Measurements from ENCODE around the gene SLC25A41.
A peak's percentile ranks its signal among the peaks of the same experiment; 100 is the strongest.

SLC25A41 gene

DNA sequence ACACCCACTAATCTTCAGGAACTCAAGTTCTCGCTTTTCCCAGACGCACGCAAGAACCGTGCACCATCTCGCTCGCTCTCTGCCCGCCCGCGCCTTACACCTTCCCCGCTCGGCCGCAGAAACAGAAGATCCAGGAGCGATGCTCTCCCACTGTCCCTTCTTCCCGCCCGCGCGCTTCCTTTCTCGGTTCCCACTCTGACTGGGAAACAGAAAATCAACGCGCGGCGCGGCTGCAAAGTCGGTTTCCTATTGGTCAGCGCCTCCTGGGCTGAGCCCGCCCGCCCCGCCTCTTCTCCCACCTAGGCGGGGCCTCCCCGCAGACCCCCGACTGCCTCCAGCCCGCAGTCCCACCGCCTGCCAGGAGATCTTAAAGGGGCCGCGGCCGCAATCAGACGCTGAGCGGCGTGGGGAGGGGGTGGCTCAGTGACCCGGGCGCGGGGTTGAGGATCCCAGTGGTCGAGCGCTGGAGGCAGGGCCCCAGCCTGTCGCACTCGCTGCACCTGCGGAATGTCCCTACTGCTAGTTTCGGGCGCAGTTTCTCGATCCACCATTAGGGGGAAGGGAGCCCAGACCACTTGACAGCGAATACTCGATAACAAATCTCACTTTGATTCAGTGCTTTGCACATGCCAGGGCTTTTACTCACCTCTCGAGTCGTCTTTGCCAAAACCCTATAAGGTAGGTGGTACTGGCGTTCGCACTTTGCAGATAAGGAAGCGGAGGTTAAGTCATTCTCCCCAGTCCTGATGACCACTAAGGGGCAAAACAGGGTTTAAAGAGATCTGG is 26.7 kb upstream of the SLC25A41 start:
- DNase-seq (ENCODE audit: low read depth), result peak; percentile 93

DNA sequence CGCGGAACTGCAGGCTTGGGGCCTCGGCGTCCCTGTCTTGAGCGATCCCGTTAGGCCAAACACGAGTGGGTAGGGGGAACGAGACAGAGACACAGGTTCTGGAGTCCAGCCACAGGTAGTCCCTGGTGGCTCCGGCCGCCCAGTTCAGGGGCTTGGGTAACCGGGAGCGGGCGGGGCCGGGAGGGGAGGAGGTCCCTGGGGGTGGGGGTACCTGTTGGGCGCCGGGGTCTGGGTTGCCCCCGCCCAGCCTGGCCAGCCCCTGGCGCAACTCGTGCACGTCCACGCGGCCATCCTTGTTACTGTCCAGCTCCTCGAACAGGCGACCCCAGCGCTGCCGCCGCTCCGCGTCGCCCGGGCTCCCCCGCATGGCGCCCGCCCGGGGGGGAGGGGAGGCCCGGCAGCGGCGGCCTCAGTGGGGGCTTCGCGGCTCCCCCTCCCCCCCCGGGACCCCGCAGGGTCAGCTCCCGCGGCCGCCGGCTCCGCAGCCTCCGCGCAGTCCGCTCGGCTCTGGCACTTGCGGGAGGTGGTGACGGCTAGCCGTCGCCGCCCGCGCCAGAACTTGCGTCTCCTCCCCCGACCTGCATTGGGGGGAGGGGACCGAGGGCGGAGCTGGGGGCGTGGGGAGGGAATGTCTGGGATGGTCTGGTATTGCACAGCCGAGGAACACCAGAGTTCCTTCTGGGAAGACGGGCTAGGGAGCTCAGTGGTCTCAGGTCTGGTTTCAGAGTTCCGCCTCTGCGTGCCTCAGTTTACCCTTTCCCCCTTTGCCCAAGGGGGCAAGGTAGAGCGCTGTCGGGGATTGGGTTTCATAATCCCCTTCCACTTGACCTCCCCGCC is 25.9 kb upstream of the SLC25A41 start, which contains the start of gene SLC25A23:
Gene SLC25A23 (minus strand): TSS at position 531 of the 837 bp plus-strand sequence. CDS start 164 bp downstream, at position 367.
- peak; percentile 10 for DNase-seq (ENCODE audit: low read depth)

DNA sequence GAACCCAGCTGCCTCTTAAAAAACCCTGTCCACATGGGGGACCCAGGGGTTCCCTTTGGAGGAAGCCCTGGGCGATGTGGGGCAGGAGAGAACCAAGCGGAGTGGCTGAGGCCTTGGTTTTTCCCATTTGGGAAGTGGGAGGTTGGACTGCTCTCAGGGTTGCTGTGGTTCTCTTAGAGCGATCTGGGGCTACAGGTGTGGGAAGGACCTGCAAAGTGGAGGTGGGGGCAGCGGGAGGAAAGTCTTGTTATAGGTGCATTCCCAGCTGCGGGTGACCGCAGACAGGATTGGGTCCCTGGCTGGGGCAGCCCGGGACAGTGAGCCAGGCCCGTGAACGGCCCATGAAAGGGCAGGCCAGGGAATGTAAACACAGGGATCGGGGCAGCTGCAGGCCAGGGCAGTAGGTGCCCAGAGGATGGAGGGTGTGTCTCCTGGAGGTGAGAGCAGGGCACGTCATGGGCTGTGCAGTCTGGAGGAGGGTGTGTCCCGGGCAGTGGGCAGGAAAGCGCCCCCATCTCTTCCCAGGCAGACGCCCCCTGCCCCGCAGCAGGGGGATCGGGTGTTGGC is 25.2 kb upstream of the SLC25A41 start:
- DNase-seq (ENCODE audit: low read depth), result no peak

DNA sequence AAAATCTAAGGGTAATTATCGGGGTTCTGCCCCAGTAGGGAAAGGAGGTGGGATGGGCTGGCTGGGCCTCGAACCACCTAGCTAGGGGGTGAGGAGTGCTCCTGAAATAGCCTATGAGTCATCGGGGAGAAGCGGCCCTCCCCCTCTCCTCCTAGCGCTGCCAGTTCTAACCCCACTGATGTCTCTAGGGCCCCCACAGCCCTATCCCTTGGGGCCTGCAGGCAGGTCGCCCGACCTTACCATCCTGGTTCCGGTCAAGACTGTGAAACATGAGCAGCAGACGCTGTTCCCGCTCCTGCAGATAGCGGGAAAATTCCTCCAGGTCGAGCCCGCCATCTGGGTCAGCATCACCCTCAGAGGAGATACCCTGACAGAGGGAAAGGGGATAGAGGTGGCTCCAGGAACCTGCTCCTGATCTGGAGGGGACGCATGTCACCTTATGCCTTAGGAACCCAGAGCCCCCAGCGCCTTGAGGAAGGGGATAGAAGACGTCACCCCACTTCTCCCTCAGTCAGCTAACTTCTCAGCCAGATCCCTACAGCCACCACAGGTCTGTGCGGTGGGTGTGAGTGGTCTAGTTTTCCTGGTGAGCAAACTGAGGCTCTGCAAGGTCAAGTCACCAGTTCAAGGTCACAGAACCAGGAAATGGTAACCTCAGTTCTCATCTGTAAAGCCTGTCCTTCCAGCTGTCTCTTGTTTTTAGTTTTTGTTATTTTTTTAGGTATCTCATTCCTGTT is 24.6 kb upstream of the SLC25A41 start:
- DNase-seq (ENCODE audit: low read depth), result no peak

DNA sequence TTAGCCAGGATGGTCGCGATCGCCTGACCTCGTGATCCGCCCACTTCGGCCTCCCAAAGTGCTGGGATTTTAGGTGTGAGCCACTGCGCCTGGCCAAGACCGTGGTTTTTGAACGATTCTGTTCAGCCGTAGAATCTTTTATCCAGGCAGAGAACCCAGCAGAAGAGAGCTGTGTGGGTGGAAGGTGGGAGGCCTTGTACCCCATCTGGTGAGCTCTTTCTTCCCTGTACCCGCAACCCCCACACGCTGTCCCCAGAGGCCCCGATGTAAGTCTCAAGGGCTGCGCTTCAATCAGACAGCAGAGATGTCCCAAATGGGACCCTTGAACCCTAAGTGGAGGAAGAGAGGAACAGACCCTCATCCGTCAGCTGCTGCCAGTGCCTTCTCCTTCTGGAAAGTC is 22.4 kb upstream of the SLC25A41 start:
- DNase-seq (ENCODE audit: low read depth), result no peak

DNA sequence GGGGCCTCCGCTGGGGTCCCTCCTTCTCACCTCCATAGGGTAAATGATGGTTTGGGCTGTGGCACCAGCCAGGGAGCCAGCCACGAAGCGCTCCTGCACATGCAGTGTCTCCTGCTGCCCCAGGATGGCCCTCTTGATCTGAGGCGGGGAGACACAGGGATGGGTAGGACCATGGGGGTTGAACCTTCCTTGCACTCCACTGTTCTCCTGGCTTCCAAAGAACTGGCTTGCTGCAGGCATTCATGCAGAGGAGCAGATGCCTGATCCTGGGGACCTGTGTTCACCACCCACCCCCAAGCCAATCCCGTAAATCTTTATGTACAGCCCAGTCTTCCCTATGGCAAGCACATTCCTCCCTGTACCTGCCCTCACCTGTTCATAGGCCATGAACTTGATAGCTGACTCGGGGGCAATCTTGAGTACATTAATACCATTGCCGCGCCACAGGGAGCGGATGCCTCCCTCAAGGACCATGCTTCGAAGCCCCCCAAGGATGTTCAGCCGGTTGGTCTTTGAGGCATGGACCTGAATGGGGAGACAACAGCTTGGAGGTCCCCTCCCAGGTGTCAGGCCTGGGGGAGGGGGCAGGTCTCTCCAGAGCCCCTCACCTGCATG is 20.5 kb upstream of the SLC25A41 start:
- no peak for DNase-seq (ENCODE audit: low read depth)

DNA sequence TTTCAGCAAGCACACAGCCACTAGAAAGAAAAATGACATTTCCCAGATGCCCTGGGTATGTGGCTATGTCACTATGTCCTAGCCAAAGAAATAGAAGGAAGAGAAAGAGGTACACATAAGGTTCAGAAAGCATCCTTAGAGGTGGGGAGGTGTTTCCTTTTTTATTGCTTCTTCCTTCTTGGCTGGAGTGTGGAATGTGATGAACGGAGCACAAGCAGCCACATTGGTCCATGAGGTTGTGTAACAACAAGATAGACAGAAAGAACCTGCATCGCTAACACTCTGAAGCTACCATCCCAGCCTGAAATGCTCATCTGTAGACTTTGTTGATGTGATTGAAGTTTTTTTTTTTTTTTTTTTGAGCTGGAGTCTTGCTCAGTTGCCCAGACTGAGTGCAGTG is 19.3 kb upstream of the SLC25A41 start:
- DNase-seq (ENCODE audit: low read depth), result no peak

DNA sequence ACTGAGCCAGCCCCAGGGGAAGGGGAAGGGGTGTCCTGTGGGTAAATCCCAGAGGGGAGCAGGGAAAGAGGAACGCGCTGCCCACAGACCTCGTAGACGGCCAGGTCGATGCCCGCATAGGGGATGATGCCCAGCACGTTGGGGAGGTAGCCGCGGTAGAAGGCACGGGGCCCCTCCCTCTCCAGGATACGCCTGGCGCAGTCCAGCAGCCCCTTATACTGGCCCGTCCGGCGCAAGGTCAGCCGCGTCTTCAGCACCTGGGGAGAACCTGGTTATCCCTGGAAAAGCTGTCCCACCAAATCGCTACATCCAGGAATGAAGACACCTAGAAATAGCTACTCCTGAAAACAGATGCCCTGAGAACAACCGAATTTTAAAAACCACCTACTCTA is 18.7 kb upstream of the SLC25A41 start:
- no peak for DNase-seq (ENCODE audit: low read depth)

DNA sequence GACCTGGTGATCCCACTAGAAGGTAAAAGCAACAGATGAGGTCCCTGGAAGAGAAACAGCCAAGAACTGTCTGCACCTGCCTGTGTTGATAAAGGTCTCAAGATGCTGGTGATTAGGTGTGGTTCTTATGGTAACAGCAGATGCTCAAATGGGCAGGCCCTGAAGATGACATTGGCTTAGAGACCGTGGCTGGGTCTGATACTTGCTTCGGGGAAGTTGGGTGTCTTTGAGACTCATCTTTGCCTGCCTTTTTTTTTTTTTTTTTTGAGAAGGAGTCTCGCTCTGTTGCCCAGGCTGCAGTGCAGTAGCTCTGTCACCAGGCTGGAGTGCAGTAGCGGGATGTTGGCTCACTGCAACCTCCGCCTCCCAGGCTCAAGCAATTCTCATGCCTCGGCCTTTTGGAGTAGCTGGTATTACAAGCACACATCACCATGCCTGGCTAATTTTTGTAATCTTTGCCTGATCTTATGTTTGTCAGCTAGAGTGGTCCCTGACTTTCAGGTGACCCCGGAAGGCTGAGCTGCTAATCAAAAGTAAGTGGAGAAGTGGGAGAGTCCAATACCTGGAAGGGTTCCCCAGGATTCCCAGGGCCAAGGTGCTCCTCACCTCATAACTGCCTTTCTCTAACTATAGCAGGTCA is 18.1 kb upstream of the SLC25A41 start:
- no peak for DNase-seq (ENCODE audit: low read depth)

DNA sequence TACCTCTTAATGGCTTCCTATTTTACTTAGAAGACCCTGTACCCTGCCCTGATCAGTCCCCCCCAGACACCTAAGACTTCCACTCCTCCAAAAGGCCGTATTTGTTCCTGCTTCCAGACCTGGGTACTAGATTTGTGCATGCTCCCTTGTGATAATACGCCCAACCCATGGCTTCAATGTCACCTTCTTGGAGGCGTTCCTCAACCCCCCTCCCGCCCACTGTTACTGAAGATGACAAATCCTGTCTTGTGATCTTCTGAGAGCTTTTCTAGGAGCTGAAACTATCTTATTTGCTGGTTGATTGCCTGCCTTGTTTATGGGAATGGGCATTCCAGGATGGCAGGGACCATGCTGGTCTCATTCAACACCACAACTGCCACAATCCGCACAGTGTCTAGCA is 16.6 kb upstream of the SLC25A41 start:
- DNase-seq (ENCODE audit: low read depth), result no peak

DNA sequence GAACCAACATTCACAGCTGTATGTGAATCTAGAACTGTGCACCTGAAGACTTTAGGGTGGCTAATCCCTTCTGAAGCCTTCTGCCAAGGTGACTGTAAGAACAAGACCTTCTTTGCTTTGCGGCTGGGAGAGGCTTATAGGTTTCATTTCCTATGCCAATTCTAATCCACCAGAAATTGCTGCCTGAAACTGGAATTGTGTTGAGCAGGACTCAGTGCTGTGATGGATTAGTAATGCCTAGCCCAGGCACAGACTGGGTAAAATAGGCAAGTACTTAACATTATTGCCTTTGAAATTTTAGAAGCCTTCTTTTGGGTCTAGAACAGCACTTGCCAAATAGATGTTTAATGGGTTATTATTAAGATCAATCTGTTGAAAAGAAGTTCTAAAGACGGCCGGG is 14.5 kb upstream of the SLC25A41 start:
- no peak for DNase-seq (ENCODE audit: low read depth)

DNA sequence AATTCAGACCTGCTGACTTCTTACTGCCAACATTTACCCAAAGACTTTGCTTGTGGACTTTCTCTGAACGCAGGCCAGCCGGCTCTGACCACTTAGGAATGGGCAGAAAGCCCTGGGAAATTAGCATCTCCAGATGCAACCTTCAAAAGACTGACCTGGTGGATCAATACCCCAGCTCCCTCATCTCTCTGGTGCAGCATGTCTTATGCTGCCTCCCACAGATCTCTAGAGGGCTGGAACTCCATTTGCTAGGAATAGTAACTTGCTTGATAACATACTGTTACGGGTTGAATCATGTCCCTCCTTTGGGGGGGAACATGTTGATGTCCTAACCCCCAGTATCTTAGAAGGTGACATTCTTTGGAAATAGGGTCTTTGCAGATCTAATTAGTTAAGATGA is 12.9 kb upstream of the SLC25A41 start:
- DNase-seq (ENCODE audit: low read depth), result no peak

DNA sequence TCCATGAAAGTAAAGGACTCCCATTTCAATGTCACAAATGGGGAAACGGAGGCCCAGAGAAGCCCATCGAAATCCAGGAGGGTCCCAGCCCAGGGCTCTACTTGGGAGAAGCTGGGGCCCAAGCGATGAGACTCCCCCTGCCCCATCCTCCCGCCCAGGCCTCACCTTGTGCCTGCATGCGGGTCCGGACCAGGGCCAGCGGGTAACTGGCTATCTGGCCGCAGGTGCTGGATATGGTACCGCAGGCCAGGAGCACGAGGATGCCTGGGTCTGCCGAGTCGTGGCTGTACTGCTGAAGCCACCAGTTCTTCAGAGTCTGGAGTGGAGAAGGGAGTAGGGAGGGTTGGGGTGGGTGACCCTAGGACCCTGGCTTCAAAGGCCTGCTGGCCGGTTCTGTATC is 10.4 kb upstream of the SLC25A41 start:
- DNase-seq (ENCODE audit: low read depth), result no peak

DNA sequence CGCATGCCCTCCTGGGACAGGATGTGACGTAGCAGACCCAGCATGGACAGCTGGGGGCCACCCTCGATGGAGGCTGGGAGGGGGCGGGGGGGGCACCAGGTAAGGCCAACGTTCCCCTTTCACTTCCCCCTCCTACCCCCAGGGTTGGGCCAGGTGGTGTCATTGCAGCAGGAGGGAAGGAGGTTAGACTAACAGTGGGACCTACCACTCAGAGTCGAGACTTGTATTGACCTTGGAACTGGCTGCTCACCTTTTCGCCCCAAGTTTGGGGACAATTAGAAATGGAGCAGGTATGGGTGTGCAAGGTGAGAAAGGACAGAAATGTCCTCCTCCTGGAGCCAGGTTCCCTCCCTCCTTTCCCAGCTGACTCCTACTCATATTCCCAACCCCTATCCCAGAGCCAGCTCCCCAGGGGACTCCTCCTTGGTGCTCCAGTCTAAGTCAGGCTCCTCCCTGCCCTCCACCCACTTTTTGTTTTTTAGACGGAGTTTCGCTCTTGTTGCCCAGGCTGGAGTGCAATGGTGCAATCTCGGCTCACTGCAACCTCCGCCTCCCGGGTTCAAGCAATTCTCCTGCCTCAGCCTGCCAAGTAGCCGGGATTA is 8.6 kb upstream of the SLC25A41 start:
- no peak for DNase-seq (ENCODE audit: low read depth)

DNA sequence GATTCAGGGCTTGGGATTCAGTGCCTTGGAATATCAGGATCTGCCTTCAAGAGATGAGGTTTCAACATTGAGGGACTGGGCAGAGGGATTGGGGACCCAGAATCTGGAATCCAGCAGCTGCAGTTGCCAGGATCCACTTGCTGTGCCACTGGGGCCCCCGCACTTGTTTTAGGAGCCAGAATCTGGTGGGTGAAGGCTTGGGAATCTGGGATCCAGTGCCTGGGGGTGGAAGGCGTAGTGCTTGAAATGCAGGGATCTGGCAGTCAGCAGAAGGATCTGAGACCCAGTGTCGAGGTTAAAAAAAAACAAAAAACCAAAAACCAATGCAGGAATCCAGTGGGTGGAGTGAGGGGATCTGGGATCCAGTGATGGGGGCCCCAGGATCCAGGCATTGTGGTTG is 7.3 kb upstream of the SLC25A41 start:
- no peak for DNase-seq (ENCODE audit: low read depth)

DNA sequence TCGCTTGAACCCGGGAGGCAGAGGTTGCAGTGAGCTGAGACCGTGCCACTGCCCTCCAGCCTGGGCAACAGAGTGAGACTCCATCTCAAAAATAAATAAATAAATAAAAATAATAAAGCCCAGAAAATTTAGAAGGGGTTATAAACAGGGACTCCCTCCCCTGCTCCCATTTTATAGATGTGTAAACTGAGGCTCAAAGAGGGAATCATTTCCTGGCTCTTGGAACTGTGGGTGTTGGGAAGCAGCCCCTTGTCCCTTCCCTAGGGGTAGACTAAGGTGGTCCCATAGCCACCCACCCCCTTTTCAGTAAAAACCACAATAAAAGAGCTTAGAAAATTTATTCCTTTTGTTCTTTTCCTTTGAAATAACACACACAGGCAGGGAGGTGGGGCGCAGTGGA is 6.2 kb upstream of the SLC25A41 start:
- DNase-seq (ENCODE audit: low read depth), result no peak

DNA sequence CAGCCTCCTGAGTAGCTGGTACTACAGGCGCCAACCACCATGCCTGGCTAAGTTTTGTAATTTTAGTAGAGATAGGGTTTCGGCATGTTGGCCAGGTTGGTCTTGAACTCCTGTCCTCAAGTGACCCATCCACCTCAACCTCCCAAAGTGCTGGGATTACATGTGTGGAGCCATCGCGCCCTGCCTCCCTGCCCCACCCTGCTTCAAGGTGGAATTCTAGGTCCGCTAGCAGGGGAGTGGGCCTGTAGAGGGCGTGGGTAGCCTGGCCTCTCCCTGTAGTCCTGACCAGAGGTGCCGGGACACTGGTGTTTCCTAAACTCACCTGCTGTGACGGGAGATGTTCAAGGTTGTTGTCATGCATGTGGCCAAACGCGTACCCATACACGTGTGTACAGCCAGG is 398 bp downstream of the SLC25A41 start:
- no peak for DNase-seq (ENCODE audit: low read depth)

DNA sequence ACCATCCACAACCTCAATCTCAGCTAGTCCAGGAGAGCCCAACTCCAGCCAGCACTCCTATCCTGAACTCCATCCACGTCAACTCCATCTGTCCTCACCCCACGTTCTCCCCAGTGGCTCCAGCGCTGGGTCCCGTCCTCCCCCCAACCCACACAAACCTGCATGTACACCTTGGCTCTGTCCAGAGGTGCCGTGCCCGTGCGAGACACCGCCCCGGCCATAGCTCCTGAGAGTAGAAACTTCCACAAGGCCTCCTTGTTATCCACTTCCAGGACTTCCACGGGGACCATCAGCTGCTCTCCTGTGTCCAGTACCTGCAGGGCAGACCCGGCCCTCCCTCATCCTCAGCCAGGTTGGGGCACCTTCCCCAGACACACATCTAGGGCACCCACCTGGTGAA is 1.7 kb downstream of the SLC25A41 start:
- DNase-seq (ENCODE audit: low read depth), result no peak

DNA sequence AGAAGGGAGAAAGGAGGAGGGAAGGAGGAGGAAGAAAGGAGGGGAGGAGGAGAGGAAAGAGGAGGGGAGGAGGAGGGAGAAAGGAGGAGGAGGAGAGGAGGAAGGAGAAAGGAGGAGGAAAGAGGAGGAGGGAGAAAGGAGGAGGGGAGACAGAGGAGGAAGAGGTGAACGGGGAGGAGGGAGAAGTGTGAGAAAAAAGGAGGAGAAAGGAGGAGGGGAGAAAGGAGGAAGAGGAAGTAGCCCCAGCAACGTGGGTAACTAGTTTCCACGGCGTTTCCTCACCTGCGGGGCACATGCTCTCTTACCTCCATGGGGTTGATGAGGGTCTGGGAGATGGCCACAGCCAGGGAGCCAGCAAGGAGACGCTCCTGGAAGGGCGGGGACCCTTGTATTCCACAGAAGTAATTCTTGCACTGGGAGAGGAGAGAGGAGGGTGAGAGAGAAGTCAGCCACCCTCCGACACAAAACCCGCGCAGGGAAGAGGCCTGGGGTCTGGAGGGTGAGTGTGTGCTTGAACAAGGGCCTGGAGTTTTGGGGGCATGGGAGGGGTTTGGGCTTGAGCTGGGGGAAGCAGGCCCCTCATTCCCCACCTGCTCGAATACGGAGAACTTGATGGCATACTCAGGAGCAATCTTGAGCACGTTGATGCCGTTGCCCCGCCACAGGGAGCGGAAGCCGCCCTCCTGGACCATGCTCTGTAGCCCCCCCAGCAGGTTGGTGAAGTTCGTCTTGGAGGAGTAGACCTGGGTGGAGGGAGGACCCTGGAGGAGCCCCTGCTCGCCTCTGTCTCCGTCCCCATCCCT is 3.9 kb downstream of the SLC25A41 start:
- DNase-seq (ENCODE audit: low read depth), result no peak

Data from GM04504 (cell line).